Germinal center (tissue), 1 donor: ENCODE measurements around the gene MCCC2.
"Not testable (repeated sequence)": the region's sequence is repeated elsewhere in the genome, so short reads cannot be mapped to it uniquely, and the experiment has no call there.

Source experiments
- DNase-seq: peaks from one replicate; pipeline ENCODE4 v3.0.0; 2012; ENCODE audit warnings: mixed read lengths, low spot score

MCCC2 gene

GRCh38 chr5:71600783-71601182 is 13.6 kb downstream of the MCCC2 start:
- no peak for DNase-seq

DNA sequence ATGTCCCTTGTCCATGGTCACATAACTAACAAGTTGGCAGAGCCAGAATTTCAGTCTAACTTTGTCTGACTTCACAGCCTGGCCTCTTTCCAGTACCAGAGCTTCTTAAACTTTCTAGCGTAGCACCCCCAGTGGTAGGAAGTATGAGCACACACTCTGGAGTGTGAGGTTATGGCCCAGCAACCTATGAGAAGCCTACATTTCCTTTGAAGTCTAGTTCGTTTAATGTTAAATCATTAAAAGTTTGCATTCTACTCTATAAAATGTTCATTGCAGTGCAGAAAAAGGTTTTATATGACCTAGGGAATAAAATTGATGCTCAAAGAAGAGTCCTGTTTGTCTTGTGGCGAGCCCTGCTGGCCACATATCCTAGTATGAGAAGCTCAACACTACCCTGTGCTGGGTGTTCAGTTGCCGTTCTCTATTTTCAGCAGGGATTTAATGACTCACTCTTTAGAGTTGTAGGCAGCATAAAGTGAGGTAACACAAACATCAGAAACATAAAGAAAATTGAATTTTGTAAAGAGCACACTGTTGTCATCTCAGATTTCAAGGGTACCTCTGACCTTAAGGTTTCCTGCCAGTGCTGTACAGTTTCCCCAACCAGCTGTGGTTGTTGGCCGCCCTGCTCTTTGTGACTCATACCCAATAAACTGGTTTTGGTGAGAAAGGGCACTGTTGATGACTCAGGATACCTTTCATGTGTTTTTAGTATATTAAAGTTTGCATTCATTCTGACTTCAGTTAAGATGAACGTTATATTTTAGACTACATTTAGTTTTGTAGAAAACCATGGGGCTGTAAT is 14.3 kb downstream of the MCCC2 start:
- peak; percentile 66 for DNase-seq

- not testable (repeated sequence) for DNase-seq
Observed at GRCh38 chr5:71609916-71610315, 22.8 kb downstream of the MCCC2 start.

GRCh38 chr5:71615809-71616208 is 28.7 kb downstream of the MCCC2 start:
- DNase-seq = no peak

DNA sequence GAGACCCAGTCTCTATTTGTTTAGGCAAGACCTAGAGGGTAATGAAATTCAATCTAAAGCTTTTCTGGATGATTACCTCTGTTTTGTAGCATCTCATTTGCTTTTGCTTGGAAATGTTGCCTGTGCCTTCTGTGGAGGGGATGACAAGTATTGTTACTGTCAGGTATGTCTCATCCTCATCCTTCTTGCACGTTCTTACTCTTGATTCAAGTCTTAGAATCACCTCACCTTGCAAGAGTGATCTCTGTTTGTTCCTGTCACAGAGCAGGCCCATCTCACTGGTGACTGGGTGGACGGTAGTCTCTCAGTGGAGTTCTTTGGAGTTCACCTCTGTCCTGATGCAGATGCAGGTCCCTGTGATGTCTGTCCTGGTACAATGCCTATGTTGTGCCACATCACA is 33.5 kb downstream of the MCCC2 start:
- no peak for DNase-seq

DNA sequence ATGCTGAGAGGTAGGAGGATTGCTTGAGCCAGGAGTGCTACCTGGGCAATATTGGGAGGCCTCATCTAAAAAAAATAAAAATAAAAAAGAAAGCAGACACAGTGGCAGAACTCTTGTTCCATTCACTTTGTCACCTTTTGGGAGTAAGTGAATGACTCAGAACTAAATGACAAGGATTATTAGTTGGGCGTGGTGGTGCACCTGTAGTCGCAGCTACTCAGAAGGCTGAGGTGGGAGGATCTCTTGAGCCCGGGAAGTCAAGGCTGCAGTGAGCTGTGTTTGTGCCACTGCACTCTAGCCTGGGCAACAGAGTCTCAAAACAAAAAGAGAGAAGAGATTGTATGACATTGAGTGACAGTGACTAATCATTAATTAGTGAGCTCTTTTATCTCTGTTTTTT is 34.1 kb downstream of the MCCC2 start:
- DNase-seq = no peak

- no peak for DNase-seq
Observed at GRCh38 chr5:71621741-71622140, 34.6 kb downstream of the MCCC2 start.

- no peak for DNase-seq
Observed at GRCh38 chr5:71623221-71623794, 36.2 kb downstream of the MCCC2 start.

DNA sequence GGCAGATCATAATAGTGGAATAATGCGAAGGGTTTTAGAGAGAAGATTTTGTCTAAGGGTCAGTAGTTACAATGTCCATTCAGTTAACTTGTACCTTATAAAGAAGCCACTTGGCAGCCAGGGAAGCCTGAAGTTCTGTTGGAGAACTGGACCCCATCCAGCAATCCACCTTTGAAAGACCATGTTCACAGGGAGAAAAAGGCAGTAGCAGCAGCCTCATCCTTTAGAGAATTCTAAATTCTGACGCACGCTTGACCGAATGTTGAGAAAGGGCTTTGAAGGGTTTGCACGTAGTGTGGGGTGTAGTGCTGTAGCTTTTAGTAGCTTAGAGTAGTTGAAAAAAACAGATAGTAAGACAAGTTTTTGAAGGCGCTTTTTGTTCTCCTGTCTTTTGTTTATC is 42.8 kb downstream of the MCCC2 start:
- no peak for DNase-seq

- no peak for DNase-seq
Observed at GRCh38 chr5:71631070-71631469, 43.9 kb downstream of the MCCC2 start.

DNA sequence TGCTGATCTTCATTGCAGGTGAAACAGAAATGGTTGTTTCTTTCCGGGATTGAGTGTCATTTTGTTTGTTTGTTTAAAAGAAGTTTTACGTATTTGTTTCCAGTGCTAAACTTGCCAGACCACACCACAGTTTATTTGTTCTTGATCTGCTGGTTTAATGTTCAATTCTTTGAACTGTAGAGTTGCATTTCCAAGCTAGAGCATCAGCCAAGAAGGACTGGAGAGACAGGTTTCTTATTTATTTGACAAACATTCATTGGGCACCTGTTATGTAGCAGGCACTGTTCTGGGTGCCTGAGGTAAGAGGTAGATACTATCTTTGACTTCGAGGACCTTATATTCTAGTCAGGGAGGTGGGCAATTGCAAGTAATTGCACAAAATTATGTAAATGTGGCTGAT is 45.0 kb downstream of the MCCC2 start:
- DNase-seq = no peak

GRCh38 chr5:71633255-71634155 is 46.4 kb downstream of the MCCC2 start:
- peak; percentile 11 for DNase-seq

DNA sequence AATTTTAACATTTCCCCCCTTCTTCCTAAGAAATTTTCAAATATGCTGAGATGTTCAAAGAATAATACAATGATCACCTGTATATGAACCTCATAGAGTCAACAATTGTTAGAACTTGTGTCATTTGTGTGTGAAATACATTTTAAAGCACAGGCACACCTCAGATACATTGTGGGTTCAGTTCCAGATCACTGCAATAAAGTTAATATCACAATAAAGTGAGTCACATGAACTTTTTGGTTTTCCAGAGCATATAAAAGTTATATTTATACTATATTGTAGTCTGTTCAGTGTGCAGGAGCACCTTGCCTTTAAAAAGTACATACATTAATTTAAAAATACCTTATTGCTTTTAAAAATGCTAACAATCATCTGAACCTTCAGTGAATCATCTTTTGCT is 50.0 kb downstream of the MCCC2 start:
- no peak for DNase-seq

DNA sequence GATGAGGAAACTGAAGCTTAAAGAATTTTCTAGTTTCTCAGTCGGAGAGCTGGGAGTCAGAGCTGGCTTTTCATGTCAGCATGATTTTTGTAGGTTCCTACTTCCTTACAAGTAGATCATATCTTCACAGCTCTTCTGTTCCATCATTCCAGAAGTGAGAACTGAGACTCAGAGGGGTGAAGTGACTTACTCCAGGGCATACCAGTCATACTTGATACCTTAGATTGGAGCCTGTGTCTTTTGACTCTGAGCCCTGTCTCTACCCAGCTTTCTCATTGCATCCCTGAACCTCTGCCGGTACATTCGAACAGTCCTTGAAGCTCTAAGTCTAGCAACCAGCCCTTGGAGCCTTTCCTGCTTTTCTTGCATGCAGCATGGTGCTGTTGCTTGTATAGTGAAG is 53.3 kb downstream of the MCCC2 start:
- DNase-seq = no peak

GRCh38 chr5:71645030-71645429 is 57.9 kb downstream of the MCCC2 start:
- DNase-seq = no peak

DNA sequence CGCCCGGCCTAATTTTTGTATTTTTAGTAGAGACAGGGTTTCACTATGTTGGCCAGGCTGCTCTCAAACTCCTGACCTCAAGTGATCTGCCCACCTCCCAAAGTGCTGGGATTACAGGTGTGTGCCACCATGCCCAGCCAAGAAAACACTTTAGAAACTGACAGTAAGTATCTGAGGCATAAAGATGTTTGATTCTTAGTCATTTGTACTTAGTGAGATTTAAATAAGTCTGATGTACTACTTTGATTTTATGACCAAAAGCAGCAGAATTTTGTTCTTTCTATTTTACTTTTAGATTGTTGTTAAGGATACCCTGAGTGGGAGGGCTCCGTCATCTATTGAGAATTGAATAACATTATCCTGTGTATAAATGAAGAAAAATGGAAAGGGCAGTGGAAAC is 63.8 kb downstream of the MCCC2 start:
- not testable (repeated sequence) for DNase-seq

DNA sequence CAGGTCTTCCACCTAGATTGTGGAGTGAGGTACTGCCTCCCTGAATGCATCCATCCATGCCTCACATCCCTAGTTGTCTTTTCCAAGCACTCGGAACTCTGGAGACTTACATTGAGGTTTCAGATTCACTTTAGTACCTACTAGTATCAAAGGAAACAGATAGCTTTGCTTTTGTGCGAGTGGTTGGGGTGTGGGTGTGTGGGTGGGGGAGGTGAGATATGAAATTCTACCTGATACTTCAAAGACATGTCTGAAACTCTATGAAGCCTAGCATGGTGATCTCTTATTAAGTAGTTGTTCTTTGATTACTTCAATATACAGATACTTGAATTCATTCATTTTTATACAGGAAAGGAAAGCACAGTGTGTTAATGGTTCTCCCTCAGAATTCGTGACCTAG is 64.4 kb downstream of the MCCC2 start:
- no peak for DNase-seq

GRCh38 chr5:71652349-71652748 is 65.2 kb downstream of the MCCC2 start:
- no peak for DNase-seq

DNA sequence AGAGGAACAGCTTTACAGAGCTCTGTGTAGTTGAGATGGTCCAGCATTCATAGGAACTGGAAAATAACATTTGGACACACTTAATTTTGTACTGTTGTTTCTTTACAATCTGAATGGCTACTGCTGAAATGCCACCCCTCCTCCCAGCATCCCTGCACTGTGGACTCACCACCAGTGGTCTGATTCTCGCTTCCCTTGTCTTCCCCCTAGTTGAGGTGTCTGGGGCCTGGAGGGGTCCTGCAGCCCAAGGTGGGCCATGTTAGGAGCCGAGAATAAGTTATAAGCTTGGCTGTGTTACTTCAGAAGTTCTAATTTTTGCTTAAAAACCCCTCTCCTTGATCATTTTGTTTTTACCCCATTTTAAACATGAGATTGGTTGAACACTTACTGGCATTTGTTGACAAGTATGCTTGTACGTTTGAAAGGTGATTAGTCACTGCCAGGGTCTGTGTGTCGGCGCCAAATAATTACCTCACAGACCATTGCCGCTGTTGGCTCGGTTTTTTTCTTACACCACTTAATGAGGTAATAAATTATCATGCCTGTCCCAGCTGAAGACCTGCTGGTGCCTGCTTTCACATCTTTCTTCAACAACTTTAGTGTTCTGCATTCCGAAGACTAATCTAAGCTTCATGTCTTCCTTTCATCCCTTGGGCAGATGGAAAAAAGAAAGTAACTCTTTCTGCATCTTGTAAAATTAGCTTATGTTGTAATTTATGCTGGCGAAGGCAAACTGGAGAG is 65.8 kb downstream of the MCCC2 start:
- DNase-seq = no peak

GRCh38 chr5:71658916-71659662 is 71.9 kb downstream of the MCCC2 start:
- DNase-seq = no peak

- no peak for DNase-seq
Observed at GRCh38 chr5:71662381-71662780, 75.2 kb downstream of the MCCC2 start.
